GM18867 (cell line): Measurements from ENCODE around the gene TBC1D5.
"Not testable (repeated sequence)": the region's sequence is repeated elsewhere in the genome, so short reads cannot be mapped to it uniquely, and the experiment has no call there.

Source experiments
- ATAC-seq: cut with Tn5 transposase; IDR thresholded peaks from one replicate; pipeline ENCODE4 v1.9.1; 2021; ENCODE audit warnings: mild to moderate bottlenecking, moderate library complexity; ENCODE audit not compliant: unreplicated experiment

TBC1D5 gene, protein sequence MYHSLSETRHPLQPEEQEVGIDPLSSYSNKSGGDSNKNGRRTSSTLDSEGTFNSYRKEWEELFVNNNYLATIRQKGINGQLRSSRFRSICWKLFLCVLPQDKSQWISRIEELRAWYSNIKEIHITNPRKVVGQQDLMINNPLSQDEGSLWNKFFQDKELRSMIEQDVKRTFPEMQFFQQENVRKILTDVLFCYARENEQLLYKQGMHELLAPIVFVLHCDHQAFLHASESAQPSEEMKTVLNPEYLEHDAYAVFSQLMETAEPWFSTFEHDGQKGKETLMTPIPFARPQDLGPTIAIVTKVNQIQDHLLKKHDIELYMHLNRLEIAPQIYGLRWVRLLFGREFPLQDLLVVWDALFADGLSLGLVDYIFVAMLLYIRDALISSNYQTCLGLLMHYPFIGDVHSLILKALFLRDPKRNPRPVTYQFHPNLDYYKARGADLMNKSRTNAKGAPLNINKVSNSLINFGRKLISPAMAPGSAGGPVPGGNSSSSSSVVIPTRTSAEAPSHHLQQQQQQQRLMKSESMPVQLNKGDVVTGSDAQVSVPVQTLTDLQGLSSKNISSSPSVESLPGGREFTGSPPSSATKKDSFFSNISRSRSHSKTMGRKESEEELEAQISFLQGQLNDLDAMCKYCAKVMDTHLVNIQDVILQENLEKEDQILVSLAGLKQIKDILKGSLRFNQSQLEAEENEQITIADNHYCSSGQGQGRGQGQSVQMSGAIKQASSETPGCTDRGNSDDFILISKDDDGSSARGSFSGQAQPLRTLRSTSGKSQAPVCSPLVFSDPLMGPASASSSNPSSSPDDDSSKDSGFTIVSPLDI

DNA sequence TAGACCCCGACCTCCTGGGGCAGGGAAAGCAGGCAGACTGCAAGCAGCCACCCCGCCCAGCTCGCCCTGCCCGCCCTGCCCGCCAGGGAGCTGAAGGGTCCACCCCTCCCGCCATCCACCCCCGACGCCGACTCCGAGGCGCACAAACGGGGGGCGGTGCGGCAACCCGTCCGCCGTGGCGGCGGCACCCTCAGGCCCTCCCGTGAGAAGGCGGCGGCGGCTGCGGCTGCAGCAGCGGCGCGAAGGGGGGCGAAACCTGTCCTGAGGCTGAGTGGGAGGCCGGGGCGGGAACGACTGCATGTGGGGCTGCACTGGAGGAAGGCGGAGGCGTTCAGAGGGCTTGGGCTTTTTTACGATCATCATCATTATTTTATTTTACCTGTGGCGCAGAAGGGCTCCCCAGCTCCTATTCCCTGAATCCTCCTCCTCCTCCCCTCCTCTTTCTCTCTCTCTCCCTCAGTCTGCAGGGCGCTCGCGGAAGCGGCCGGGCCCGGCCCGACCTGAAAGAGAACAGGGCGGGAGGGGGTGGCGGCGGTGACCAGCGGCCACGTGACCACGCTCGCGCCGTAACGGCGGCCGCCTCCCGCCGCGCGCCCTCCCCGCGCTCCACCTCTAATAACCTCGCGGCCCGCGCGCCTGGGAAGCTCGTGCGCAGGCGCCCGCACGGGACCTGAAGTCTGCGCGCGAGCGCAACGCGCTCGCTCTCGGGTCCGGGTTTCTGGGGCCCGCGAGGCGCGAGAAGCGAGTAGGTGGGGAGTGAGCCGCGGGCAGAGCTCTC, at the start of gene TBC1D5:
TBC1D5 (minus strand) TSS at position 530 of the 778 bp plus-strand sequence. CDS start 234,061 bp downstream, outside the sequence.
- ATAC-seq, result peak; percentile 74

- no peak for ATAC-seq
Measured at GRCh38 chr3:17783426-17783825, 41.0 kb upstream of the TBC1D5 start.

GRCh38 chr3:17782751-17783150, 40.3 kb upstream of the TBC1D5 start:
- ATAC-seq, result no peak

- ATAC-seq, result not testable (repeated sequence)
Measured at GRCh38 chr3:17780369-17780768, 37.9 kb upstream of the TBC1D5 start.

GRCh38 chr3:17779304-17780250, 37.1 kb upstream of the TBC1D5 start:
- not testable (repeated sequence) for ATAC-seq

- not testable (repeated sequence) for ATAC-seq
Measured at GRCh38 chr3:17777326-17777725, 34.9 kb upstream of the TBC1D5 start.

- no peak for ATAC-seq
Measured at GRCh38 chr3:17775073-17775472, 32.6 kb upstream of the TBC1D5 start.

DNA sequence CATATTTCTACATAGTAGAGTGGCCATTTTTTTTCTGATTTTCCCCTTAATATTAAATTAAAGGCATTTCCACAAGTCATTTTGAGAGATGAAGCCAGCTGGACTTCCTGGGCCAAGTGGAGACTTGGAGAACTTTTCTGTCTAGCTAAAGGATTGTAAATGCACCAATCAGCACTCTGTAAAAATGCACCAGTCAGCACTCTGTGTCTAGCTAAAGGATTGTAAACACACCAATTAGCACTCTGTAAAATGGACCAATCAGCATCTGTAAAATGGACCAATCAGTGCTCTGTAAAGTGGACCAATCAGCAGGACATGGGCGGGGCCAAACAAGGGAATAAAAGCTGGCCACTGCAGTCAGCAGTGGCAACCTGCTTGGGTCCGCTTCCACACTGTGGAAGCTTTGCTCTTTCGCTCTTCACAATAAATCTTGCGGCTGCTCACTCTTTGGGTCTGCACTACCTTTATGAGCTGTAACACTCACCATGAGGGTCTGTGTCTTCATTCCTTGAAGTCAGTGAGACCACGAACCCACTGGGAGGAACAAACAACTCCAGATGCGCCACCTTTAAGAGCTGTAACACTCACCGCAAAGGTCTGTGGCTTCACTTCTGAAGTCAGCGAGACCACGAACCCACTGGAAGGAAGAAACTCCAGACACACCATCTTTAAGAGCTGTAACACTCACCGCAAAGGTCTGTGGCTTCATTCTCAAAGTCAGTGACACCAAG, 31.9 kb upstream of the TBC1D5 start:
- ATAC-seq, result not testable (repeated sequence)

GRCh38 chr3:17772556-17772955, 30.1 kb upstream of the TBC1D5 start:
- no peak for ATAC-seq

GRCh38 chr3:17771177-17772017, 29.0 kb upstream of the TBC1D5 start:
- ATAC-seq, result no peak

DNA sequence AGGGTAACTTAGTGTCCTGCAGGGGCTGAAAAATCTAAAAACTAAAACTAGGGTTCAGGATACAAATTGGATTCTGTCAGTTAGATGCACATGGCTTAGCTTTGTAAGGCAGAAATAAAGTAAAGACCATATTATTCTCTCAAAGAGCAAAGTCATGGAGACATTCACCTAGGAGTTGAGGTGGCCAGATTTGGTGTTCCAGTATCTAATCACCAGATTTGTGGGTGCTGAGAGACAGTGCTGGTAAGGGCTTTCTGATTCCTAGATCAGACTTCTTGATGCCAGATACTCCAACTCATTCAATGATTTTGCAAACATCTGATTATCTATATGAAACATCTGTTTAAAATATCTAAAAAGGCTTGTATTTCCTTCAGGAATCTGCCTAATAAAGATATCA, 28.3 kb upstream of the TBC1D5 start:
- ATAC-seq, result no peak

DNA sequence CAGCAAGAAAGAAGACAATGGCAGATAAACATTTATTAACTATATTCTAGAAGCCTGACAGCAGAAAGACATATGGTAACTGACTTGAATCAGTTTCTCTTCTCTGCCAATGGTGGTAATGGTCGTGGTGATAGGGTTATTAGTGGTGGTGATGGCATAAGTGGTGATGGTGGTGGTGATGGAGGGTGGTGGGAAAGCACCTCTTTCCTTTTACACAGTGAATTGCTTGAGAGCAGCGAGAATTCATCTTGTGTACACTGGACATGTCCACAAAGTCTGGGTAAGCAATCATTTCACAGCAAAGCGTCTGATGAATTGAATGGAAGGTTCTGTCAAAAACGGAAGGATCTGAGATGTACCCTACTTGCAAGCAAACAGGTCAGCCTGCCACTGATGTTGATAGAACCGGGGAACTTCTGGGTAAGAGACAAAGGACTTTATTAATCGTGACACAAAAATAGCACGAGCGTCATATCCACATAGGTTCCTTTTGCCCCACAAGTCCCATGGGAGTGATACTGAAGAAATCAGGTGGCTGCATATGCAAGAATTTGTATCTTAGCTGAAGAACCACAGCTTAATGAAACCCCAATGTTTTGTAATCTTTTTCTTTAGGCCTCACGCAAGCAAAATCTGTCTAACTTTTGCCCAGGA, 23.5 kb upstream of the TBC1D5 start:
- peak; percentile 80 for ATAC-seq

GRCh38 chr3:17761563-17761962, 19.1 kb upstream of the TBC1D5 start:
- no peak for ATAC-seq

GRCh38 chr3:17759901-17760300, 17.5 kb upstream of the TBC1D5 start:
- no peak for ATAC-seq

DNA sequence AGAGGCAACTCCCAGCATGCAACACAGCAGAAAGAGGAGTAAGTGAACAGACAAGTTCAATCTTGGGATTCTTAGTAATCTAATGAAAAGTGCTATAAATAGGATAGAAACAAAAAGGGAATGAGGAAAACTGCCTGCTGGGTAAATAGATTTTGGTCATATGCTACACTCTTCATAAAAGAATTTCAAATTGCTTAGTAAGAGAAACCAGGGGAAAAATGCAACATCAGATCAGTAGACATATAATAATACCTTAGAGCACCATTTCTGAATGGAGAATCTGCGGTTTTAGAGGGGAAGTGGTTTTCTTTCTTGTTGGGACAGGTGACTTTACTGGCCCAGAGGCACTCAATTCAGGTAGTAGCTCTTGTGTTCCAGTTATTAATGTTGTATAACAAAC, 13.4 kb upstream of the TBC1D5 start:
- peak; percentile 80 for ATAC-seq

GRCh38 chr3:17753632-17753992, 11.2 kb upstream of the TBC1D5 start:
- ATAC-seq, result no peak

DNA sequence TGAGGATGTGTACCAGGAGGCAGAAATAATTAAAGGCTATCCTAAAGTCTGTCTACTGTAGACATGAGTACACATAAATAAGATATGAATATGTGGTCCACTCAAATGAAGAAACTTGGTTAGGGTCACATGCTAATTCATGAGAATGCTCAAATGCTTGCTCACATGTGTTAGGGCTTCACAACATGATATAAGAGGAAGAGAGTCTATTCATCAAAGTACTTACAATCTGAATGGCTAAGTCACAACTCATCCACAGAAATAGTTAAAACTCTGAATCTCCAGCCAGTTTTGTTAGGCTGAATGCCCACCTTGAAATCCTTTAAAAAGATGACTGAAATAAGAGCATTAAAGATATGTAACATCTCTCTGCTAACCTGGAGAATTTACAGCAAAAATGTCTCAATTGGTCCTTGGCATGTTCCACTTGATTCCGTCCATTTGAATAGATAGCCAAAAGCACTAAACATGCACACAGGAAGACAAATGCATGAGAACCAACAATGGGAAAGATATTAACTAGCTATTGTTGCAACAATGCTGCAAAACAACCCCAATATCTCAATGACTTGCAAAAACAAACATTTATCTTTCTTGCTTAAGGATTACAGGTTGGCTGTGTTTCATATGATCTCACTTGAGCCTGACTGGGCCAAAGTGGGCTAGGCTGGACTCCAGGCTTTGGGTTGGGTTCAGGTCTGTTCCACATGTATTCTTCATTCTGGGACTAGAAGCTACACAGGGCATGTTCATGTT, 10.6 kb upstream of the TBC1D5 start:
- ATAC-seq, result no peak
